Measurements from ENCODE around the gene DDO.

Gene DDO

GRCh38 chr6:110421749-110422443 is 6.5 kb upstream of the DDO start:
- Histone ChIP-seq H3K9ac (ENCODE audit: low read depth in 1 of 2, low read length in 2 of 2) (no peak overlapping the region), H3K4me1 (ENCODE audit: control insufficient read depth in 1 of 2, insufficient read depth in 2 of 2, low read length in 2 of 2) (peaks cover 12 to 16% of the 10 kb centered on the region in 2 donors), H3K4me3 (ENCODE audit: low read depth in 1 of 2, low read length in 2 of 2) (no peak overlapping the region), H3K27me3 (ENCODE audit: control insufficient read depth in 1 of 2, insufficient read depth in 2 of 2, low read length in 2 of 2) (no peaks in the 10 kb centered on the region), H3K36me3 (ENCODE audit: control insufficient read depth in 1 of 2, insufficient read depth in 2 of 2, low read length in 2 of 2) (no peaks in the 10 kb centered on the region), H3K27ac (ENCODE audit: low read depth, low read length) (no peak overlapping the region), H3K9me3 (ENCODE audit: control insufficient read depth in 1 of 2, low read length in 2 of 2) (no peaks in the 10 kb centered on the region)

- Histone ChIP-seq H3K4me3 (ENCODE audit: low read depth in 1 of 2, low read length in 2 of 2) (peak overlapping the region; percentile 29 to 41), H3K9ac (ENCODE audit: low read depth in 1 of 2, low read length in 2 of 2) (no peak overlapping the region), H3K27ac (ENCODE audit: low read depth, low read length) (no peak overlapping the region), H3K27me3 (ENCODE audit: control insufficient read depth in 1 of 2, insufficient read depth in 2 of 2, low read length in 2 of 2) (no peaks in the 10 kb centered on the region), H3K4me1 (ENCODE audit: control insufficient read depth in 1 of 2, insufficient read depth in 2 of 2, low read length in 2 of 2) (peaks cover 16 to 20% of the 10 kb centered on the region in 2 donors), H3K36me3 (ENCODE audit: control insufficient read depth in 1 of 2, insufficient read depth in 2 of 2, low read length in 2 of 2) (no peaks in the 10 kb centered on the region), H3K9me3 (ENCODE audit: control insufficient read depth in 1 of 2, low read length in 2 of 2) (no peaks in the 10 kb centered on the region)
These were observed 3.8 kb upstream of the DDO start for GRCh38 chr6:110419028-110419739.

- Histone ChIP-seq H3K4me3 (ENCODE audit: low read depth in 1 of 2, low read length in 2 of 2) (no peak overlapping the region), H3K27me3 (ENCODE audit: control insufficient read depth in 1 of 2, insufficient read depth in 2 of 2, low read length in 2 of 2) (no peaks in the 10 kb centered on the region), H3K36me3 (ENCODE audit: control insufficient read depth in 1 of 2, insufficient read depth in 2 of 2, low read length in 2 of 2) (no peaks in the 10 kb centered on the region), H3K9me3 (ENCODE audit: control insufficient read depth in 1 of 2, low read length in 2 of 2) (no peaks in the 10 kb centered on the region), H3K27ac (ENCODE audit: low read depth, low read length) (no peak overlapping the region), H3K9ac (ENCODE audit: low read depth in 1 of 2, low read length in 2 of 2) (no peak overlapping the region), H3K4me1 (ENCODE audit: control insufficient read depth in 1 of 2, insufficient read depth in 2 of 2, low read length in 2 of 2) (peaks cover 16 to 20% of the 10 kb centered on the region in 2 donors)
These were observed 3.2 kb upstream of the DDO start for GRCh38 chr6:110418594-110418993.

GRCh38 chr6:110414669-110415068 is 706 bp downstream of the DDO start:
- Histone ChIP-seq H3K4me3 (ENCODE audit: low read depth in 1 of 2, low read length in 2 of 2) (peak overlapping the region; percentile 69 to 80), H3K36me3 (ENCODE audit: control insufficient read depth in 1 of 2, insufficient read depth in 2 of 2, low read length in 2 of 2) (peaks cover 0 to 4% of the 10 kb centered on the region in 2 donors), H3K27me3 (ENCODE audit: control insufficient read depth in 1 of 2, insufficient read depth in 2 of 2, low read length in 2 of 2) (no peaks in the 10 kb centered on the region), H3K9me3 (ENCODE audit: control insufficient read depth in 1 of 2, low read length in 2 of 2) (no peaks in the 10 kb centered on the region), H3K27ac (ENCODE audit: low read depth, low read length) (peak overlapping the region; percentile 37), H3K9ac (ENCODE audit: low read depth in 1 of 2, low read length in 2 of 2) (peak overlapping the region; percentile 50 to 63), H3K4me1 (ENCODE audit: control insufficient read depth in 1 of 2, insufficient read depth in 2 of 2, low read length in 2 of 2) (peaks cover 14 to 20% of the 10 kb centered on the region in 2 donors)

GRCh38 chr6:110412360-110412759 is 3.0 kb downstream of the DDO start:
- Histone ChIP-seq H3K9ac (ENCODE audit: low read depth in 1 of 2, low read length in 2 of 2) (no peak overlapping the region), H3K27me3 (ENCODE audit: control insufficient read depth in 1 of 2, insufficient read depth in 2 of 2, low read length in 2 of 2) (no peaks in the 10 kb centered on the region), H3K36me3 (ENCODE audit: control insufficient read depth in 1 of 2, insufficient read depth in 2 of 2, low read length in 2 of 2) (peaks cover 0 to 15% of the 10 kb centered on the region in 2 donors), H3K27ac (ENCODE audit: low read depth, low read length) (no peak overlapping the region), H3K9me3 (ENCODE audit: control insufficient read depth in 1 of 2, low read length in 2 of 2) (no peaks in the 10 kb centered on the region), H3K4me1 (ENCODE audit: control insufficient read depth in 1 of 2, insufficient read depth in 2 of 2, low read length in 2 of 2) (peaks cover 0 to 9% of the 10 kb centered on the region in 2 donors), H3K4me3 (ENCODE audit: low read depth in 1 of 2, low read length in 2 of 2) (no peak overlapping the region)

- H3K27ac ChIP-seq (ENCODE audit: low read depth, low read length), result no peak overlapping the region
- no peak overlapping the region for H3K9ac ChIP-seq (ENCODE audit: low read depth in 1 of 2, low read length in 2 of 2)
- H3K36me3 ChIP-seq (ENCODE audit: control insufficient read depth in 1 of 2, insufficient read depth in 2 of 2, low read length in 2 of 2), result peaks cover 0 to 15% of the 10 kb centered on the region in 2 donors
- no peaks in the 10 kb centered on the region for H3K9me3 ChIP-seq (ENCODE audit: control insufficient read depth in 1 of 2, low read length in 2 of 2)
- H3K27me3 ChIP-seq (ENCODE audit: control insufficient read depth in 1 of 2, insufficient read depth in 2 of 2, low read length in 2 of 2), result no peaks in the 10 kb centered on the region
- peaks cover 0 to 9% of the 10 kb centered on the region in 2 donors for H3K4me1 ChIP-seq (ENCODE audit: control insufficient read depth in 1 of 2, insufficient read depth in 2 of 2, low read length in 2 of 2)
- H3K4me3 ChIP-seq (ENCODE audit: low read depth in 1 of 2, low read length in 2 of 2), result no peak overlapping the region
These were observed 4.9 kb downstream of the DDO start for GRCh38 chr6:110410511-110410910.

GRCh38 chr6:110409794-110410193 is 5.6 kb downstream of the DDO start:
- no peaks in the 10 kb centered on the region for H3K9me3 ChIP-seq (ENCODE audit: control insufficient read depth in 1 of 2, low read length in 2 of 2)
- peaks cover 0 to 5% of the 10 kb centered on the region in 2 donors for H3K4me1 ChIP-seq (ENCODE audit: control insufficient read depth in 1 of 2, insufficient read depth in 2 of 2, low read length in 2 of 2)
- H3K27ac ChIP-seq (ENCODE audit: low read depth, low read length), result no peak overlapping the region
- peaks cover 0 to 15% of the 10 kb centered on the region in 2 donors for H3K36me3 ChIP-seq (ENCODE audit: control insufficient read depth in 1 of 2, insufficient read depth in 2 of 2, low read length in 2 of 2)
- no peaks in the 10 kb centered on the region for H3K27me3 ChIP-seq (ENCODE audit: control insufficient read depth in 1 of 2, insufficient read depth in 2 of 2, low read length in 2 of 2)
- H3K4me3 ChIP-seq (ENCODE audit: low read depth in 1 of 2, low read length in 2 of 2), result no peak overlapping the region
- no peak overlapping the region for H3K9ac ChIP-seq (ENCODE audit: low read depth in 1 of 2, low read length in 2 of 2)

- H3K36me3 ChIP-seq (ENCODE audit: control insufficient read depth in 1 of 2, insufficient read depth in 2 of 2, low read length in 2 of 2), result peaks cover 0 to 15% of the 10 kb centered on the region in 2 donors
- no peak overlapping the region for H3K27ac ChIP-seq (ENCODE audit: low read depth, low read length)
- H3K27me3 ChIP-seq (ENCODE audit: control insufficient read depth in 1 of 2, insufficient read depth in 2 of 2, low read length in 2 of 2), result no peaks in the 10 kb centered on the region
- no peaks in the 10 kb centered on the region for H3K4me1 ChIP-seq (ENCODE audit: control insufficient read depth in 1 of 2, insufficient read depth in 2 of 2, low read length in 2 of 2)
- no peaks in the 10 kb centered on the region for H3K9me3 ChIP-seq (ENCODE audit: control insufficient read depth in 1 of 2, low read length in 2 of 2)
- H3K4me3 ChIP-seq (ENCODE audit: low read depth in 1 of 2, low read length in 2 of 2), result no peak overlapping the region
- no peak overlapping the region for H3K9ac ChIP-seq (ENCODE audit: low read depth in 1 of 2, low read length in 2 of 2)
These were observed 6.5 kb downstream of the DDO start for GRCh38 chr6:110408901-110409300.

GRCh38 chr6:110404607-110405006 is 10.8 kb downstream of the DDO start:
- Histone ChIP-seq H3K9ac (ENCODE audit: low read depth in 1 of 2, low read length in 2 of 2) (no peak overlapping the region), H3K4me3 (ENCODE audit: low read depth in 1 of 2, low read length in 2 of 2) (no peak overlapping the region), H3K27ac (ENCODE audit: low read depth, low read length) (no peak overlapping the region)

GRCh38 chr6:110401585-110402176 is 13.7 kb downstream of the DDO start:
- Histone ChIP-seq H3K27ac (ENCODE audit: low read depth, low read length) (no peak overlapping the region), H3K36me3 (ENCODE audit: control insufficient read depth in 1 of 2, insufficient read depth in 2 of 2, low read length in 2 of 2) (peaks cover 0 to 3% of the 10 kb centered on the region in 2 donors), H3K9me3 (ENCODE audit: control insufficient read depth in 1 of 2, low read length in 2 of 2) (no peaks in the 10 kb centered on the region), H3K27me3 (ENCODE audit: control insufficient read depth in 1 of 2, insufficient read depth in 2 of 2, low read length in 2 of 2) (no peaks in the 10 kb centered on the region), H3K4me3 (ENCODE audit: low read depth in 1 of 2, low read length in 2 of 2) (no peak overlapping the region), H3K4me1 (ENCODE audit: control insufficient read depth in 1 of 2, insufficient read depth in 2 of 2, low read length in 2 of 2) (no peaks in the 10 kb centered on the region), H3K9ac (ENCODE audit: low read depth in 1 of 2, low read length in 2 of 2) (no peak overlapping the region)

More at GRCh38 chr6:110404607-110405006, 10.8 kb downstream of the DDO start:
- Histone ChIP-seq H3K36me3 (ENCODE audit: control insufficient read depth in 1 of 2, insufficient read depth in 2 of 2, low read length in 2 of 2) (peaks cover 0 to 13% of the 10 kb centered on the region in 2 donors), H3K27me3 (ENCODE audit: control insufficient read depth in 1 of 2, insufficient read depth in 2 of 2, low read length in 2 of 2) (no peaks in the 10 kb centered on the region), H3K9me3 (ENCODE audit: control insufficient read depth in 1 of 2, low read length in 2 of 2) (no peaks in the 10 kb centered on the region), H3K4me1 (ENCODE audit: control insufficient read depth in 1 of 2, insufficient read depth in 2 of 2, low read length in 2 of 2) (no peaks in the 10 kb centered on the region)
